C4-2B (cell line): ENCODE data around the gene SSH2.

Experiments used
- ZFX ChIP-seq: fragments of 450-650 bp; IDR thresholded peaks from 2 replicates; pipeline ENCODE4 v1.6.1; 2017
- TF ChIP-seq, protein P1 (sequence below): fragments of 450-650 bp; conservative IDR thresholded peaks from 2 replicates; pipeline ENCODE4 v1.5.1; 2017; ENCODE audit warnings: mild to moderate bottlenecking

GRCh38 chr17:29624586-29624985 lies 305.4 kb downstream of the SSH2 start:
- TF ChIP-seq, protein P1, sequence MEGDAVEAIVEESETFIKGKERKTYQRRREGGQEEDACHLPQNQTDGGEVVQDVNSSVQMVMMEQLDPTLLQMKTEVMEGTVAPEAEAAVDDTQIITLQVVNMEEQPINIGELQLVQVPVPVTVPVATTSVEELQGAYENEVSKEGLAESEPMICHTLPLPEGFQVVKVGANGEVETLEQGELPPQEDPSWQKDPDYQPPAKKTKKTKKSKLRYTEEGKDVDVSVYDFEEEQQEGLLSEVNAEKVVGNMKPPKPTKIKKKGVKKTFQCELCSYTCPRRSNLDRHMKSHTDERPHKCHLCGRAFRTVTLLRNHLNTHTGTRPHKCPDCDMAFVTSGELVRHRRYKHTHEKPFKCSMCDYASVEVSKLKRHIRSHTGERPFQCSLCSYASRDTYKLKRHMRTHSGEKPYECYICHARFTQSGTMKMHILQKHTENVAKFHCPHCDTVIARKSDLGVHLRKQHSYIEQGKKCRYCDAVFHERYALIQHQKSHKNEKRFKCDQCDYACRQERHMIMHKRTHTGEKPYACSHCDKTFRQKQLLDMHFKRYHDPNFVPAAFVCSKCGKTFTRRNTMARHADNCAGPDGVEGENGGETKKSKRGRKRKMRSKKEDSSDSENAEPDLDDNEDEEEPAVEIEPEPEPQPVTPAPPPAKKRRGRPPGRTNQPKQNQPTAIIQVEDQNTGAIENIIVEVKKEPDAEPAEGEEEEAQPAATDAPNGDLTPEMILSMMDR: no peak
- no peak for TF ChIP-seq ZFX
